ENCODE measurements around the gene RAB11FIP3.
"Not testable (repeated sequence)": the region's sequence is repeated elsewhere in the genome, so short reads cannot be mapped to it uniquely, and the experiment has no call there.

RAB11FIP3 gene

DNA sequence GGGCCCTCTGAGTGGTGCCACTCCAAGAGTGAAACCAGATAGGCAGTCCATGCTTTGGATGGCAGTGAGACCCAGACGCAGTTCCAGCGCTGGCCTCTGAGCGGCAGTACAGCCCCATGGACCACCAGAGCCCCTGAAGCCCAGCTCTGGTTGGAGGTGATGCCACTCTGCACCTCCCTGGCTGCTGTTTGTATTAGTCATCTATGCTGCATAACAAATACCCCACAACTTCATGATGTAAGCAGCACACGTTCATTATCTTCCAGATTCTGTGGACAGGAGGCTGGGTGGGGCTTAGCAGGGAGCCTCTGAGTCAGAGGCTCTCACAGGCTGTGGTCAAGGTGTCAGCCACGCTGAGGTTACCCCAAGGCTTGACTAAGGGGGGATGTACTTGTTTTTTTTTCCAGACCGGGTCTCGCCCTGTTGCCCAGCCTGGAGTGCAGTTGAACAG is 33.5 kb upstream of the RAB11FIP3 start:
- DNase-seq (ENCODE audit: low read depth) = peak; percentile 53

DNA sequence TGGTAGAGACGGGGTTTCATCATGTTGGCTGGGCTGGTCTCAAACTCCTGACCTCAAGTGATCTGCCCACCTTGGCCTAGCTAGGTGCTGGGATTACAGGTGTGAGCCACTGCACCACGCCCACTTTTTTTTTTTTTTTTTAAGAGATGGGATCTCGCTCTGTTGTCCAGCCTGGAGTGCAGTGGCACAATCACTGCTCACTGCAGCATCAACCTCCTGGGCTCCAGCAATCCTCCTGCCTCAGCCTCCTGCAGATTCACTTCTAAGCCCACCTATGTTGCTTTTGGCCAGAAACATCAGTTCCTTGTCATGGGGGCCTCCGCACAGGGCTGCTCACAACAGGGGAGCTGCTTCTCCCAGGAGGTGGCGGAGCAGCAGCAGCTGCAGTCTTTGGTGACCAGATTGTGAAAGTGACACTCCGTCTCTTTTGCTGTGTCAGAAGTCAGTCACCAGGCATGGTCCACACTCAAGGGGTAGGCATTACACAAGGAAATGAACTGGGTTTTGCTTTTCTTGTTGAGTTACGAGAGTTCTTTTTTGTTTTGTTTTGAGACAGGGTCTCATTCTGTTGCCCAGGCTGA is 32.9 kb upstream of the RAB11FIP3 start:
- no peak for DNase-seq (ENCODE audit: low read depth)

DNA sequence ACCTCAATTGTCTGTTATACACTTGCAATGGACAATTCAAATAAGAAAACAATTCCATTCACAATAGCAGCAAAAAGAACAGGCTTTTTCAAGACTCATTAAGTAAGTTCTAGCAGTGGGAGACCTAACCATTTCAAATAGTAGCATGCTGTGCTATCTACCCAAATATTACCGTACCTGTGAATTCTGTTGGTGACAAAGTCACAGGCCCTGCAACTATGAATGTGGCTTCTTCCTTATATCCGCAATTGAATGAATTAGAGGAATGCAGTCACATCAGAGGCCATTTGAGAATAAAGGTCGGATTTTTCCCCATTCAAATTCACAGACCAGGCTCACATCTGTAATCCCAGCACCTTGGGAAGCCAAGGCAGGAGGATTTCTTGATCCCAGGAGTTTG is 29.2 kb upstream of the RAB11FIP3 start:
- DNase-seq (ENCODE audit: low read depth) = no peak

DNA sequence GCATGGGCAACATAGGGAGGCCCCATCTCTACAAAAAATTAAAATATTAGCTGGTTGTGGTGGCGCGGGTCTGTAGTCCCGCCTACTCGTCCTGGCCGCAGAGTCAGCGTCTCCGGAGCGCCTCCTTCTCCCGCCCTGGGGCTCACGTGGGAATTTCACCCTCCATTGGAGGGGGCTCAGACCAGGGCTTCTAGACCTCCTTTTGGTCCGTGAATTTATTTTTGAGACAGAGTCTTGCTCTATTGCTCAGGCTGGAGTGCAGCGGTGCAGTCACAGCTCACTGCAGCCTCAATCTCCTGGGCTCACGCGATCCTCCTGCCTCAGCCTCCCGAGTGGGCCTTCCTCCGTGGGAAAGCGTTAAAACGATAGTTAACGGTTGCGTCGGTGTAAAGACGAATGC is 28.8 kb upstream of the RAB11FIP3 start:
- no peak for DNase-seq (ENCODE audit: low read depth)

DNA sequence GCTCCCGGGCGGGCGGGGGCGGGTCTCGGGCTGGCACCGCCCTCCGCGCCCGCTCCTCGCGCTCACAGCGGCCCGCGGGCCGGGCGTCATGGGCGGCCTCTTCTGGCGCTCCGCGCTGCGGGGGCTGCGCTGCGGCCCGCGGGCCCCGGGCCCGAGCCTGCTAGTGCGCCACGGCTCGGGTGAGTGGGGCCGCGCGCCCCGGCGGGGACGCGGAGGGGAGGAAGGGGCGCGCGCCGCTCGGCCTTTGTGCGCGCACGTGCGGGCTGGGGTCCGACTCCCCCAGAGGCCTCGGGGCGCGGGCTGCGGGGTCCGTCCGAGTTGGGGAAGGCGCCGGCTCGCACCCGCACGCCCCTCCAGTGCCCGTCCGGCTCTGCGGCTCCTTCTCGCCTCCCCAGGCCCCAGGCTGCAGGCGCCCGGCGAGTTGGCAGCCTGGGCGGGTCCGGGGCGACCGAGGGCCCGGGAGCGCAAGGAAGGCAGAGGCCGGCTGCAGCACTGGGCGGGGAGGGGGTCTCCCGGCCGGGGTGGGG is 28.3 kb upstream of the RAB11FIP3 start, which contains the start of gene NME4:
Gene NME4, plus strand, starts transcription at position 65 of the 527 bp plus-strand sequence. Its CDS starts 24 bp downstream, at position 89.
- no peak for DNase-seq (ENCODE audit: low read depth)

DNA sequence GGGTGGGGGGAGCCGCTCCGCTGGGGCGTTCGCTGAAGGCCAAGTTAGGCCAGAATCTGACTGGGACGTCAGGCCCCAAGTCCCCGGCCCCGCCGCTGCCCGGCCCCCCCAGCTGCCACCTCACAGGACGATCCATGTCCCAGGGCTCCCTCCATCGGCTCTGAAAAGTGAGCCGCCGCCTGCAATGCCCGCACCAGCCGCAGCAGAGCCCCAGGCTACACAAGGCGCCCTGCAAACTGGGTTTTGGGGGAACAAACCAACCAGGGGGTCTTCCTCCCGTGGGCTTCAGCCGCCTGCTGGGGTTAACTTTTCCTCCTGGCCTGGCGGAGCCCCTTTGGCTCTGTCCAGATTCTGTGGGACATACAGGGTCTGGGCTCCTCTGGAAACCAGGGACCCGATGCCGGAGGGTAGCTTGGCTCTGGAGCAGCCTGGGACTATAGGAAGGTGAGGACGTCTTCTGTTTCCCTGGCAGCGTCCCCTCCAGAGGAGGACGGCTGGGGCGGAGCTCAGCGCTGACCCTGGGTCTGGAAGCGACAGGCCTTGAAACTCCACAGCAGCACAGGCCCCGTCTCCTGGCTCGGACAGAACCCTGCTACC is 27.6 kb upstream of the RAB11FIP3 start:
- DNase-seq (ENCODE audit: low read depth) = no peak

DNA sequence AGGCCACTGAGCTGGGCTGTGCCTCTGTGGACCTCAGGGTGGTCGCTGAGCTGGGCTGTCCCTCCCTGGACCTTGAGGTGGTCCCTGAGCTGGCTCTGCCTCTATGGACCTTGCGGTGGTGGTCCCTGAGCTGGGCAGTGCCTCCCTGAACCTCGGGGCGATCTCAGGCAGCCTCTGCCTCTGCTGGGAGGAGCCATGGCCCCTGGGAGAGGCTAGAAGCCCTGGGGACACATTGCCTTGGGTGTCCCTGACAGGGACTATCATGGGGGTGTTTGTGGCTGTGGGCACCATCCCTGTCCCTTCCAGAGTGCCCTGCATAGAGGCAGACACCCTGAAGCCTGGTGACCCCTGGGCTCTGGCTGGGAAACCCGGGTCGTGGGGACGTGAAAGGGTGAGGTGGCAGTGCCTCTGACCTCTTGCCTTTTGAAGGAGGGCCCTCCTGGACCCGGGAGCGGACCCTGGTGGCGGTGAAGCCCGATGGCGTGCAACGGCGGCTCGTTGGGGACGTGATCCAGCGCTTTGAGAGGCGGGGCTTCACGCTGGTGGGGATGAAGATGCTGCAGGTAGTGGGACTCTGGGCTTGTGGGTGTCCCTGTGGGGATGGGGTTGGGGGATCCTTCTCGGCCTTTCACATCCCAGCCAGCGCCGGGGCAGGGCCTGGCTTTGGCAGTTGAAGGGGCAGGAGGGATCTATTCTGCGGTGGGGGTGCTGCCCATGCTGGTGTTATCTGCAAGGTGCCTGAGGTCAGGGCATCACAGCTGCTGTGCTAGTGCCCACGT is 26.7 kb upstream of the RAB11FIP3 start:
- no peak for DNase-seq (ENCODE audit: low read depth)

DNA sequence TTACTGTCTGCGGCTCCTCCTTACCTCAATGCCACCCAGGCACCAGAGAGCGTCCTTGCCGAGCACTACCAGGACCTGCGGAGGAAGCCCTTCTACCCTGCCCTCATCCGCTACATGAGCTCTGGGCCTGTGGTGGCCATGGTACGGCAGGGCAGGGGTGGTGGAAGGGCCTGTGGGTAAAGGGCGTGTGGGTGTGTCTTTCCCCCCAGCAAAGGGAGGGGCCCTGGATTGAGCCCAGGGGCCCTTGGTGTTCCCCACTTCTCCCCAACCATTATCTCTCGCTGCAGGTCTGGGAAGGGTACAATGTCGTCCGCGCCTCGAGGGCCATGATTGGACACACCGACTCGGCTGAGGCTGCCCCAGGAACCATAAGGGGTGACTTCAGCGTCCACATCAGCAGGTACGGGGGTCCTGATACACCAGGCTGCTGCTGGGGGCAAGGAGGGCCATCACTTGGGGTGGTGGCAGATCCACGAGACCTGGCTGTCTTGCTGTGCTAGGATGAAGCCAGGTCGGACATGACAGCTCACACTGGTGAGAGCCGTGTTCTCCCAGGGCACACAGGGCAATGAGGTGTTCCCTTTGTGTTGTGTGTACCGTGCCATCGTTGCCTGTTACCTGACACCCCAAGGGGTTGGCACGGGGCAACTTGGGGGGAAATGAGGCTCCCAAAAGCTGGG is 26.0 kb upstream of the RAB11FIP3 start:
- DNase-seq (ENCODE audit: low read depth) = no peak

DNA sequence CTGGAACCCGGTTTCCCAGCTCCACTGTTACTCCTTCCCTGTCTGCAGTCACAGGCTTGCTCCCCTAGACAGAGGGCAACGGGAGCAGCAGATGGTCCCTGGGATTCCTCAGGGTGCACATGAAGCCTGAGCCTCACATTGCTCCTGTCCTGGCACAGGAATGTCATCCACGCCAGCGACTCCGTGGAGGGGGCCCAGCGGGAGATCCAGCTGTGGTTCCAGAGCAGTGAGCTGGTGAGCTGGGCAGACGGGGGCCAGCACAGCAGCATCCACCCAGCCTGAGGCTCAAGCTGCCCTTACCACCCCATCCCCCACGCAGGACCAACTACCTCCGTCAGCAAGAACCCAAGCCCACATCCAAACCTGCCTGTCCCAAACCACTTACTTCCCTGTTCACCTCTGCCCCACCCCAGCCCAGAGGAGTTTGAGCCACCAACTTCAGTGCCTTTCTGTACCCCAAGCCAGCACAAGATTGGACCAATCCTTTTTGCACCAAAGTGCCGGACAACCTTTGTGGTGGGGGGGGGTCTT is 25.3 kb upstream of the RAB11FIP3 start:
- DNase-seq (ENCODE audit: low read depth) = no peak

DNA sequence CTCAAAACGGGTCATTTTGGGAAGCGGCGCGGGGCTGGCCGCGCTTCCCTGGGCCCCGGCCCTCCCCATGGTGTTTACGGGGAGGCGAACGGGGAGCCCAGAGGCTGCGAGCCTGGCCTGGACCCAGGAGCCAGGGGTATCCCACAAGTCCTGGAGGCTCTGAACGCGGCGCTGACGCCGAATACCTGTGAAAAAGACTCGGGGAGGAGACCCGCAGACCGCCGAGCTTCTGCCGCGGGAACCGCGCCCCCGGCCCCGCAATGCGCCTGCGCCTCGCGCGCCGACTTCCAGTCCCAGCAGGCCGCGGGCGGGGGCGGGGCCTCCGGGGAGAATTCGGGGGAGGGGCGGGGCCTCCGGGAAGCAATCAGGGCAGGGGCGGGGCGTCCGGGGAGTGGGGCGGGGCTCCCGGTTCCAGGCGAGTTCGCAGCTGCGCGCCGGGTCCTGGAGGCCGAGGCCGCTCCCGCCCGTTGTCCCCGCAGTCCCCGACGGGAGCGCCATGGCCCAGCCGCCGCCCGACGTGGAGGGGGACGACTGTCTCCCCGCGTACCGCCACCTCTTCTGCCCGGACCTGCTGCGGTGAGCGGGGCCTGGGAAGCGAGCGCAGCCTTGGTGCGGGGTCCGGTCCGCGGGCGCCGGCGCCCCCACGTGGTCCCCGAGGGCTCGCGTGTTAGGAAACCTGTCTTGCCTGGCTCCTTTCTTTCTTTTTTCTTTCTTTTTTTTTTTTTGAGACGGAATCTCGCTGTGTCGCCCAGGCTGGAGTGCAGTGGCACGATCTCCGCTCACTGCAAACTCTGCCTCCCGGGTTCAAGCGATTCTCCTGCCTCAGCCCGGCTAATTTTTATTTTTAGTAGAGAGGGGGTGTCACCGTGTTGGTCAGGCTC is 23.7 kb upstream of the RAB11FIP3 start, which contains the start of gene DECR2:
Gene DECR2, plus strand, starts transcription at position 418 of the 881 bp plus-strand sequence. Its CDS starts 79 bp downstream, at position 497.
- peak; percentile 99 for DNase-seq (ENCODE audit: low read depth)

DNA sequence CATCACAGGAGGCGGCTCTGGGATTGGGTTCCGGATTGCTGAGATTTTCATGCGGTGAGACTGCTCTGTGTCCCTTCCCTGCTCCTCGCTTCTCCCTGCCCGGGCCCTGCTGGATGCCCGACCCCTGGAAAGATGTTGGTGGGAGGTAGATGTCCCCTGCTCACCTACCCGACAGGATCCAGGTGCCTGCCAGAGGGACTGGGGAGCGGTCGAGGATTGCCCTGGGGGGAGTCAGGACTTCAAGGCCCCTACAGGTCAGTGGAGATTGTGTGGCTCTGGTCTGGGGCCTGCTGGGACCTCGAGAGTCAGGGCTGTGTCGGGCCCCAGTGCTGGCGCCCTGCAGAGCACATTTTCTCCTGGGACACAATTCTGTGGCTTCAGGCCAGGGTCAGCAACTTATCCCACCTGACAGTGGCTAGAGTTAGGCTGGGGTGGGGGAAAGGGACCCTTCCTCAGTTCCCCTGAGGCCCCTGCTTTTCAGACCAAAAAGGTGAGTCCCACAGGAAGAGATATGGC is 20.4 kb upstream of the RAB11FIP3 start:
- no peak for DNase-seq (ENCODE audit: low read depth)

DNA sequence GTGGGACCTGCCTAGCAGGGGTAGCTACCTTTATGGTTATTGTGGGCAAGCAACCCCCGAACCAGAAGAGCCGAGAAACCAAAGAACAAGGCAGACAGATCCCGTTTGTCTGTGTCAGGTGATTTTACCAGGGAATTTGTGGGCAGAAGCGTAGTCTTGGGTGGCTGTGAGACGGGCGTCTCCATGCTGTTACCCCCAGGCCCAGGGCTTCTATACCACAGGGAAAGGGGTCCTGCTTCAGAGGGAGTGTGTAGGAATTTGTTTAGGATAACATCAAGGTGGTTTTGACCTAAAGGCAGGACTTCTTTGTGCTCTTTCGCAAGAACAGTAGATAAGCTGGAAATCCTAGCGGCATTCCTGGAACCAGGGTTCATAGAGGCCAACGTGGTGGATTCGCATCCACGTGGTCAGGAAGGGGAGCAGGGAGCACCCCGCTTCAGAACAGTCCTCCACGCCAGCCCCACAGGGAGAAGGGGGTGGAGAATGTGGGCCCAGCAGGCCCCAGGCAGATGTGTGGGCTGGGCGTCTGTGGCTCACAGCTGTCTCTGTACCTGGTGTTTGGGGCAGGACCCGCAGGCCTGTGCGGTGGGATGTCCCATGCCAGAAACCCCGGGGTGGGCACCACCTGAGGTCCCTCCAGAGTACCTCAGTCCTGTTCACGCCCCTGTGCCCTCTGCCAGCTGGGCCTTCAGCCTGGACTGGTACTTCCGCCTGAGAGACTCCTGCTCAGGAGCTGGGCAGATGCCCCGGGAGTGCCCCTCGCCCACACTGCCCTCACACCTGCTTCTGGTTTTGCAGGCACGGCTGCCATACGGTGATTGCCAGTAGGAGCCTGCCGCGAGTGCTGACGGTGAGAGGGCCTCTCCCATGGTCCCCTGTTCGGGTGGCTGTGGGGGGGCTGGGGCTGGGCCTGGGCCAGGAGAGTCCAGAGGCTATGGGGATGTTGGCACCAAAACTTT is 19.6 kb upstream of the RAB11FIP3 start:
- no peak for DNase-seq (ENCODE audit: low read depth)

DNA sequence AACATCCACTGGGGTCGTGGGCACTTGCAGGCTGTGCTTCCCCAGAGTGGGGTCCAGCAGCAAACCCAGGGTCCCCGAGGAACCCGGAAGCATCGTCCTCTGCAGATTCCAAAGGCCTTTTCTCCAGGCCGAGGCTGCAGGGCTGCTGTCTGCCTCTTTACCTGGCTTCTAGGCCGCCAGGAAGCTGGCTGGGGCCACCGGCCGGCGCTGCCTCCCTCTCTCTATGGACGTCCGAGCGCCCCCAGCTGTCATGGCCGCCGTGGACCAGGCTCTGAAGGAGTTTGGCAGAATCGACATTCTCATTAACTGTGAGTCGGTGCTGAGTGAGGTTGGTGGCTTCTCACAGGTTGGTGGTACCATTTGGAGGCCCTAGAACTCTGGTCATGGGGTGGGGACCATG is 18.2 kb upstream of the RAB11FIP3 start:
- DNase-seq (ENCODE audit: low read depth) = no peak

DNA sequence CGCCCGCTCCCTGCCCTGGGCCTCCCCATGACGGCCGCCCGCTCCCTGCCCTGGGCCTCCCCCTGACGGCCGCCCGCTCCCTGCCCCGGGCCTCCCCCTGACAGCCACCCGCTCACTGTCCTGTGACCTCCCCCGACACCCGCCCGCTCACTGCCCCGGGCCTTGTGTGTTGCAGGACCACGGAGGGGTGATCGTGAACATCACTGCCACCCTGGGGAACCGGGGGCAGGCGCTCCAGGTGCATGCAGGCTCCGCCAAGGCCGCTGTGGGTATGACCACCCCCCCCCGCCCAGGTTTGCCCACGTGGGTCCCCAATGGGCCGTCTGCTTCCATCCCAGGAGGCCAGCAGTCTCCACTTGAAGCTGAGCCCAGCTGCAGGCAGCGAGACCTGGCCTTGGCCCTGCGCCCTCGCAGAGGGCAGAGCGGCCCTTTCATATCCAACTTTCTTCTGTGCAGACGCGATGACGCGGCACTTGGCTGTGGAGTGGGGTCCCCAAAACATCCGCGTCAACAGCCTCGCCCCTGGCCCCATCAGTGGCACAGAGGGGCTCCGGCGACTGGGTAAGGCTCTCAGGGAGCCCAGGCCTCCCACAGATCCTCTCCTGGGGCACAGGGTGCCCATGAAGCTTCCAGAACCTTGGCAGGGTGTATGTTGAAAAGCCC is 14.8 kb upstream of the RAB11FIP3 start:
- no peak for DNase-seq (ENCODE audit: low read depth)

DNA sequence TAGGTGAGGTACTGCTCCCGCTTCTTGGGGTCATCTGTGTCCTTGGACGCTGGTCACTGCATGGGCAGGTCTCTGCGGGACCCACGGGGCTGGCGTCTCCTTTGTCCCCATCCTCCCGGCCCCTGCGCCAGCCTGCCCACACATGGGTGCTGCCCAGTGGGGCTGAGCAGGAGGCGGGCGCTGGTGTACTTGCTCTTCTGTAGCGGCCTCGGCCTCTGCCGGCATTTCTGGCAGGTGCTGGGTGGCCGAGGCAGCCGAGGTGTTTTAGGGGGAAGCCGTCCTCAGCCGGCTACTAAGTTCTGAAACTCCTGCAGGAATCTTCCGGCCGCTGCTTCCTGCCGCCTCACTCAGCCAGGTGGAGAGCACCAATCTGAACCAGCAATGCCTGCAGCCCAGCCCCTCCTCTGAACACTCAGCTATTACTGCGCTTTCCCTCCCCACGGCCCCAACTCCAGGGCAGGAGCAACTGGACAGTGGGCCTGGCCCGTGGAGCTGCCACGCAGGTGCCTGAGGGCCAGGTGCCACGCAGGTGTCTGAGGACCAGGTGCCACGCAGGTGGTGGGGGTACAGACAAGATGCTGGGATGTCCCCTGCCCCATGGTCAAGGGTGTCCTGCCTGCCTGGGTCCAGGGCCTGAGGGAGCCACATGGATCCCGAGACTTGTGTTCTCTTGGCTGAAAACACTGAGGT is 13.7 kb upstream of the RAB11FIP3 start:
- no peak for DNase-seq (ENCODE audit: low read depth)

DNA sequence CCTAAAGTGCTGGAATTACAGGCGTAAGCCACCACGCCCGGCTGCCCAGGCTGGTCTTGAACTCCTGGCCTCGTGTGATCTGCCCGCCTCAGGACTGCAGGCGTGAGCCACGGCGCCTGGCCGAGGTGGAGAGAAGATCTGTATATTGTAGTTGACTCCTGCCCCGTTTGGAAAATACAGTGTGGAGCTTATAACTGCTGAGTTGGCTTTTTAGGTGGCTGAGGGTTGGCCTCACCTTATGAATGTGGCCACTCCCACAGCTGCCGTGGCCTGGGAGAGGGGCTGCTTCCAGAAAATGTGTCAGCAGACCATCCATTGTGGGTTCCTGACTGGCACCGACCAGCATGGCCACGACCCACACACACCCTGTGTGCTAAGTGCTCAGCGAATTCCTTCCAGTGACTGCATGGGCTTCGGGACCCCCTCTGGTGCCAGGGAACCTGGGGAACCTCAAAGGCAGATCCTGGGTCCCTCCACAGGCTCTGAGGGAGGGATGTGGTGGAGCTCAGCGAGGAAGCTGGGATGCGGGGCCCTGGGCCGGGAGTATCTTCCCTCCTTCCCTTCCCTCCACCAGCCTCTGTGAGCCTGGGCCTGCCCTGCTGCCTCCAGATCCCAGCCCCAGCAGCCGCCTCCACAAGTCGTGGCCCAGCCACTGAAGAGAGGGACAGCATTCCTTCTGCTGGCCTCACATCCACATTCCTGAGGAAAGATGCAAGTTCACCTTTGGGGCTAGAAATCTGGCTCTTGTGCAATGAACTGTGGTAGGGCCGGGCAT is 10.9 kb upstream of the RAB11FIP3 start:
- no peak for DNase-seq (ENCODE audit: low read depth)

DNA sequence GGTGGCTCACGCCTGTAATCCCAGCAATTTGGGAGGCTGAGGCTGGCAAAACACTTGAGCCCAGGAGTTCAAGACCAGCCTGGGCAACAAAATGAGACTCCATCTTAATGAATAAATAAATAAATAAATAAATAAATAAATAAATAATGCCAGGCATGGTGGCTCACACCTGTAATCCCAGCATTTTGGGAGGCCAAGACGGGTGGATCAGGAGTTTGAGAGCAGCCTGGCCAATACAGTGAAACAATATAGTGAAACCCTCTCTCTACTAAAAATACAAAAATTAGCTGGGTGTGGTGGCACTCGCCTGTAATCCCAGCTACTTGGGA is 10.3 kb upstream of the RAB11FIP3 start:
- not testable (repeated sequence) for DNase-seq (ENCODE audit: low read depth)

DNA sequence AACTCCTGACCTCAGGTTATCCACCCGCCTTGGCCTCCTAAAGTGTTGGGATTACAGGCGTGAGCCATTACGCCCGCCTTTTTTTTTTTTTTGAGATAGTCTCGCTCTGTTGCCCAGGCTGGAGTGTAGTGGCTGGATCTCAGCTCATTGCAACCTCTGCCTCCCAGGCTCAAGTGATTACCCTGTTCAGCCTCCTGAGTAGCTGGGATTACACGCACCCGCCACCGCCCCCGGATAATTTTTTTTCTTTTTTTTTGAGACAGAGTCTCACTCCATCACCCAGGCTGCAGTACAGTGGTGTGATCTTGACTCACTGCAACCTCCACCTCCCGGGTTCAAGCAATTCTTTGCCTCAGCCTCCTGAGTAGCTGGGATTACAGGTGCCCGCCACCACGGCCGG is 3.3 kb upstream of the RAB11FIP3 start:
- not testable (repeated sequence) for DNase-seq (ENCODE audit: low read depth)
